ENCODE results near the gene NFILZ.

NFILZ gene

GRCh38 chr19:8641908-8642547 is 11.6 kb downstream of the NFILZ start:
- Histone ChIP-seq H3K27ac (ENCODE audit: insufficient read depth, low read depth, low read length, poor library complexity, severe bottlenecking) (no peak overlapping the region), H3K9me3 (ENCODE audit: control insufficient read depth, low read length) (no peaks in the 10 kb centered on the region), H3K27me3 (ENCODE audit: control insufficient read depth, insufficient read depth, low read length, poor library complexity, severe bottlenecking) (peaks cover 12% of the 10 kb centered on the region), H3K36me3 (ENCODE audit: control insufficient read depth, insufficient read depth, low read length) (no peaks in the 10 kb centered on the region), H3K4me3 (ENCODE audit: insufficient read depth, low read depth, low read length) (no peak overlapping the region), H3K4me1 (ENCODE audit: control insufficient read depth, insufficient read depth, low read length) (no peaks in the 10 kb centered on the region)
- 54 to 63% methylated on average over 4 of the region's 4 CpGs for WGBS, 2 experiments

GRCh38 chr19:8642561-8642960 is 12.1 kb downstream of the NFILZ start:
- Histone ChIP-seq H3K4me3 (ENCODE audit: insufficient read depth, low read depth, low read length) (no peak overlapping the region), H3K9me3 (ENCODE audit: control insufficient read depth, low read length) (no peaks in the 10 kb centered on the region), H3K4me1 (ENCODE audit: control insufficient read depth, insufficient read depth, low read length) (no peaks in the 10 kb centered on the region)

GRCh38 chr19:8643860-8644653 is 13.6 kb downstream of the NFILZ start:
- Histone ChIP-seq H3K4me1 (ENCODE audit: control insufficient read depth, insufficient read depth, low read length) (no peaks in the 10 kb centered on the region), H3K4me3 (ENCODE audit: insufficient read depth, low read depth, low read length) (no peak overlapping the region), H3K9me3 (ENCODE audit: control insufficient read depth, low read length) (no peaks in the 10 kb centered on the region), H3K36me3 (ENCODE audit: control insufficient read depth, insufficient read depth, low read length) (no peaks in the 10 kb centered on the region), H3K27me3 (ENCODE audit: control insufficient read depth, insufficient read depth, low read length, poor library complexity, severe bottlenecking) (peaks cover 7% of the 10 kb centered on the region), H3K27ac (ENCODE audit: insufficient read depth, low read depth, low read length, poor library complexity, severe bottlenecking) (no peak overlapping the region)
- WGBS, 2 experiments, result 66 to 78% methylated on average over 7 of the region's 7 CpGs

More at GRCh38 chr19:8642561-8642960, 12.1 kb downstream of the NFILZ start:
- no peaks in the 10 kb centered on the region for H3K36me3 ChIP-seq (ENCODE audit: control insufficient read depth, insufficient read depth, low read length)
- WGBS, 2 experiments, result 84 to 88% methylated on average over 5 of the region's 5 CpGs
- peaks cover 12% of the 10 kb centered on the region for H3K27me3 ChIP-seq (ENCODE audit: control insufficient read depth, insufficient read depth, low read length, poor library complexity, severe bottlenecking)
- no peak overlapping the region for H3K27ac ChIP-seq (ENCODE audit: insufficient read depth, low read depth, low read length, poor library complexity, severe bottlenecking)

GRCh38 chr19:8648240-8648639 is 17.8 kb downstream of the NFILZ start:
- H3K27ac ChIP-seq (ENCODE audit: insufficient read depth, low read depth, low read length, poor library complexity, severe bottlenecking), result no peak overlapping the region
- no peaks in the 10 kb centered on the region for H3K9me3 ChIP-seq (ENCODE audit: control insufficient read depth, low read length)
- no peaks in the 10 kb centered on the region for H3K27me3 ChIP-seq (ENCODE audit: control insufficient read depth, insufficient read depth, low read length, poor library complexity, severe bottlenecking)
- WGBS, 2 experiments, result 89 to 91% methylated on average over 5 to 6 of the region's 6 CpGs
- no peaks in the 10 kb centered on the region for H3K36me3 ChIP-seq (ENCODE audit: control insufficient read depth, insufficient read depth, low read length)
- H3K4me1 ChIP-seq (ENCODE audit: control insufficient read depth, insufficient read depth, low read length), result no peaks in the 10 kb centered on the region
- no peak overlapping the region for H3K4me3 ChIP-seq (ENCODE audit: insufficient read depth, low read depth, low read length)

GRCh38 chr19:8654591-8655339 is 24.3 kb downstream of the NFILZ start:
- 11 to 13% methylated on average over 14 to 15 of the region's 15 CpGs for WGBS, 2 experiments
- H3K27ac ChIP-seq (ENCODE audit: insufficient read depth, low read depth, low read length, poor library complexity, severe bottlenecking), result no peak overlapping the region
- no peaks in the 10 kb centered on the region for H3K9me3 ChIP-seq (ENCODE audit: control insufficient read depth, low read length)
- no peaks in the 10 kb centered on the region for H3K4me1 ChIP-seq (ENCODE audit: control insufficient read depth, insufficient read depth, low read length)
- H3K4me3 ChIP-seq (ENCODE audit: insufficient read depth, low read depth, low read length), result no peak overlapping the region
- H3K36me3 ChIP-seq (ENCODE audit: control insufficient read depth, insufficient read depth, low read length), result no peaks in the 10 kb centered on the region
- H3K27me3 ChIP-seq (ENCODE audit: control insufficient read depth, insufficient read depth, low read length, poor library complexity, severe bottlenecking), result peaks cover 8% of the 10 kb centered on the region

- WGBS, 2 experiments, result 82% methylated on average over 12 of the region's 12 CpGs
- H3K4me3 ChIP-seq (ENCODE audit: insufficient read depth, low read depth, low read length), result no peak overlapping the region
- no peak overlapping the region for H3K27ac ChIP-seq (ENCODE audit: insufficient read depth, low read depth, low read length, poor library complexity, severe bottlenecking)
- peaks cover 8% of the 10 kb centered on the region for H3K27me3 ChIP-seq (ENCODE audit: control insufficient read depth, insufficient read depth, low read length, poor library complexity, severe bottlenecking)
- no peaks in the 10 kb centered on the region for H3K36me3 ChIP-seq (ENCODE audit: control insufficient read depth, insufficient read depth, low read length)
- H3K4me1 ChIP-seq (ENCODE audit: control insufficient read depth, insufficient read depth, low read length), result no peaks in the 10 kb centered on the region
- H3K9me3 ChIP-seq (ENCODE audit: control insufficient read depth, low read length), result no peaks in the 10 kb centered on the region
Measured at GRCh38 chr19:8655340-8655709, 24.9 kb downstream of the NFILZ start.

- Histone ChIP-seq H3K36me3 (ENCODE audit: control insufficient read depth, insufficient read depth, low read length) (no peaks in the 10 kb centered on the region), H3K27ac (ENCODE audit: insufficient read depth, low read depth, low read length, poor library complexity, severe bottlenecking) (no peak overlapping the region), H3K9me3 (ENCODE audit: control insufficient read depth, low read length) (no peaks in the 10 kb centered on the region), H3K4me1 (ENCODE audit: control insufficient read depth, insufficient read depth, low read length) (no peaks in the 10 kb centered on the region), H3K27me3 (ENCODE audit: control insufficient read depth, insufficient read depth, low read length, poor library complexity, severe bottlenecking) (peaks cover 8% of the 10 kb centered on the region), H3K4me3 (ENCODE audit: insufficient read depth, low read depth, low read length) (no peak overlapping the region)
- WGBS, 2 experiments, result 81 to 87% methylated on average over 5 of the region's 5 CpGs
Measured at GRCh38 chr19:8657869-8658268, 27.4 kb downstream of the NFILZ start.

- H3K4me3 ChIP-seq (ENCODE audit: insufficient read depth, low read depth, low read length), result no peak overlapping the region
- H3K9me3 ChIP-seq (ENCODE audit: control insufficient read depth, low read length), result no peaks in the 10 kb centered on the region
- H3K27ac ChIP-seq (ENCODE audit: insufficient read depth, low read depth, low read length, poor library complexity, severe bottlenecking), result no peak overlapping the region
- no peaks in the 10 kb centered on the region for H3K4me1 ChIP-seq (ENCODE audit: control insufficient read depth, insufficient read depth, low read length)
- H3K36me3 ChIP-seq (ENCODE audit: control insufficient read depth, insufficient read depth, low read length), result no peaks in the 10 kb centered on the region
- WGBS, 2 experiments, result 86 to 88% methylated on average over 6 to 7 of the region's 7 CpGs
- H3K27me3 ChIP-seq (ENCODE audit: control insufficient read depth, insufficient read depth, low read length, poor library complexity, severe bottlenecking), result peaks cover 8% of the 10 kb centered on the region
Measured at GRCh38 chr19:8659905-8660304, 29.5 kb downstream of the NFILZ start.

GRCh38 chr19:8662263-8662662 is 31.8 kb downstream of the NFILZ start:
- WGBS, 2 experiments, result 81 to 91% methylated on average over 4 of the region's 4 CpGs
- Histone ChIP-seq H3K36me3 (ENCODE audit: control insufficient read depth, insufficient read depth, low read length) (no peaks in the 10 kb centered on the region), H3K9me3 (ENCODE audit: control insufficient read depth, low read length) (no peaks in the 10 kb centered on the region), H3K4me1 (ENCODE audit: control insufficient read depth, insufficient read depth, low read length) (no peaks in the 10 kb centered on the region), H3K27ac (ENCODE audit: insufficient read depth, low read depth, low read length, poor library complexity, severe bottlenecking) (no peak overlapping the region), H3K27me3 (ENCODE audit: control insufficient read depth, insufficient read depth, low read length, poor library complexity, severe bottlenecking) (no peaks in the 10 kb centered on the region), H3K4me3 (ENCODE audit: insufficient read depth, low read depth, low read length) (no peak overlapping the region)

Data from ectodermal cell (in vitro differentiated cells).